CMK (cell line): ENCODE results near the gene HS3ST3A1.

Source experiments
- DNase-seq: peaks from one replicate; pipeline ENCODE4 v3.0.0-alpha.2; 2010; ENCODE audit warnings: low read depth

The HS3ST3A1 gene

GRCh38 chr17:13601776-13602551 is at the start of gene HS3ST3A1:
Gene HS3ST3A1 (minus strand): TSS chr17:13601929. CDS start chr17:13601129, 800 bp downstream.
- no peak for DNase-seq

GRCh38 chr17:13650096-13650675 is 48.5 kb upstream of the HS3ST3A1 start:
- no peak for DNase-seq

- no peak for DNase-seq
These were observed 45.9 kb upstream of the HS3ST3A1 start for GRCh38 chr17:13647543-13648021.

GRCh38 chr17:13646969-13647542 is 45.3 kb upstream of the HS3ST3A1 start:
- no peak for DNase-seq

GRCh38 chr17:13646411-13646810 is 44.7 kb upstream of the HS3ST3A1 start:
- DNase-seq, result no peak

GRCh38 chr17:13643180-13643579 is 41.5 kb upstream of the HS3ST3A1 start:
- no peak for DNase-seq

GRCh38 chr17:13642188-13642587 is 40.5 kb upstream of the HS3ST3A1 start:
- DNase-seq, result no peak

GRCh38 chr17:13640551-13640950 is 38.8 kb upstream of the HS3ST3A1 start:
- no peak for DNase-seq

- peak; percentile 9 for DNase-seq
These were observed 37.2 kb upstream of the HS3ST3A1 start for GRCh38 chr17:13638855-13639458.

- no peak for DNase-seq
These were observed 35.2 kb upstream of the HS3ST3A1 start for GRCh38 chr17:13636951-13637350.

- no peak for DNase-seq
These were observed 34.2 kb upstream of the HS3ST3A1 start for GRCh38 chr17:13635951-13636350.

GRCh38 chr17:13634021-13634420 is 32.3 kb upstream of the HS3ST3A1 start:
- DNase-seq, result no peak

GRCh38 chr17:13631529-13631928 is 29.8 kb upstream of the HS3ST3A1 start:
- no peak for DNase-seq

- DNase-seq, result no peak
These were observed 25.0 kb upstream of the HS3ST3A1 start for GRCh38 chr17:13626703-13627102.

GRCh38 chr17:13619462-13619861 is 17.7 kb upstream of the HS3ST3A1 start:
- DNase-seq, result no peak

GRCh38 chr17:13616031-13616430 is 14.3 kb upstream of the HS3ST3A1 start:
- no peak for DNase-seq

GRCh38 chr17:13609941-13610340 is 8.2 kb upstream of the HS3ST3A1 start:
- no peak for DNase-seq

GRCh38 chr17:13601322-13601775 is 380 bp downstream of the HS3ST3A1 start:
- no peak for DNase-seq

GRCh38 chr17:13600475-13601321 is 1.0 kb downstream of the HS3ST3A1 start:
- no peak for DNase-seq

GRCh38 chr17:13599864-13600263 is 1.9 kb downstream of the HS3ST3A1 start:
- no peak for DNase-seq

GRCh38 chr17:13599168-13599577 is 2.6 kb downstream of the HS3ST3A1 start:
- no peak for DNase-seq
